K562 (cell line): ENCODE data around the gene C1QBP. TPM values are rescaled to one million over a fixed set of nuclear protein-coding genes. Genes with fewer than 3 reads are reported as not detected.

Experiments used
- ATAC-seq: fragments of 200-7000 bp; cut with Tn5 transposase; 3 replicates; pipeline ENCODE4 v1.9.1; 2020; ENCODE audit warnings: moderate library complexity
- BruUV-seq: library from RNA; stranded (reverse); fragments of 400-500 nt; replicated peaks from 2 replicates; lab custom pipeline; 2021; lab: Mats Ljungman, UMichigan
- CTCF ChIA-PET: fragments of 300-600 bp; formaldehyde crosslinking; extraction: SDS; loops from one replicate; lab custom pipeline; 2021; ENCODE audit warnings: low intra/inter-chr PET ratio; lab: Yijun Ruan, JAX
- POLR2A ChIA-PET: fragments of 300-600, 350-650 bp; sonication (Branson Sonifier 250); formaldehyde crosslinking; extraction: SDS; loops from one replicate; lab custom pipeline; 2021; ENCODE audit warnings: antibody characterized with exemption, inconsistent platforms; lab: Yijun Ruan, JAX
- DNase-seq, 4 experiments: peaks; one replicate each; pipeline versions ENCODE4 v3.0.0 to v3.0.0-alpha.2; 2011 to 2018; ENCODE audit warnings: low spot score in 3 of 4, mixed read lengths in 3 of 4; ENCODE audit errors: extremely low read depth in 1 of 4
- FAIRE-seq: peaks from 2 replicates; lab custom pipeline; 2011; peaks lifted over from hg19 to GRCh38; lab: Jason Lieb, UNC
- H2AFZ ChIP-seq: 2 replicates; pipeline ENCODE4 v1.6.0; 2011; ENCODE audit warnings: low read depth, low read length, control low read depth, inconsistent platforms
- H3K27ac ChIP-seq: fragments of 200-600 bp; 3 replicates; pipeline ENCODE4 v1.8.0; 2011; ENCODE audit warnings: low read depth, mild to moderate bottlenecking, control low read depth, inconsistent platforms, low read length, moderate library complexity, mixed read lengths; ENCODE audit errors: extremely low read depth
- H3K27me3 ChIP-seq, 2 experiments: fragments of 300-600 bp in 1 of 2; 2 replicates in 1 of 2; 3 replicates in 1 of 2; pipeline versions ENCODE4 v1.6.0 to v1.8.0; 2011; ENCODE audit warnings: inconsistent platforms in 2 of 2, low read length in 2 of 2, mild to moderate bottlenecking in 1 of 2, mixed read lengths in 1 of 2, moderate library complexity in 1 of 2; ENCODE audit not compliant: control insufficient read depth in 2 of 2, insufficient read depth in 2 of 2
- H3K36me3 ChIP-seq: fragments of 300-600 bp; 3 replicates; pipeline ENCODE4 v1.8.0; 2011; ENCODE audit warnings: mild to moderate bottlenecking, low read length, inconsistent platforms; ENCODE audit not compliant: control insufficient read depth, insufficient read depth
- H3K4me1 ChIP-seq, 2 experiments: fragments of 200-600 bp in 1 of 2; replicated peaks in 1 of 2; 2 replicates in 1 of 2; 3 replicates in 1 of 2; pipeline versions ENCODE4 v1.5.1 to v1.8.0; 2011; ENCODE audit warnings: inconsistent platforms in 2 of 2, low read length in 2 of 2, mild to moderate bottlenecking in 1 of 2, mixed read lengths in 1 of 2, moderate library complexity in 1 of 2; ENCODE audit not compliant: control insufficient read depth in 2 of 2, insufficient read depth in 2 of 2
- H3K4me2 ChIP-seq: 2 replicates; pipeline ENCODE4 v1.6.1; 2011; ENCODE audit warnings: low read length, control low read depth, inconsistent platforms, mixed read lengths; ENCODE audit not compliant: insufficient read depth
- H3K4me3 ChIP-seq: fragments of 200-600 bp; sonication (generic), shearing (Covaris generic); 2 replicates; pipeline ENCODE4 v1.5.1; 2016; ENCODE audit warnings: control low read depth, inconsistent platforms
- H3K79me2 ChIP-seq: fragments of 200-600 bp; 3 replicates; pipeline ENCODE4 v1.8.0; 2011; ENCODE audit warnings: low read length, inconsistent platforms; ENCODE audit not compliant: control insufficient read depth, insufficient read depth
- H3K9ac ChIP-seq, 2 experiments: 2 replicates each; pipeline versions ENCODE4 v1.6.0 to v1.6.1; 2011; ENCODE audit warnings: low read depth in 2 of 2, low read length in 2 of 2, control low read depth in 1 of 2, inconsistent platforms in 1 of 2, mild to moderate bottlenecking in 1 of 2, mixed read lengths in 1 of 2; ENCODE audit not compliant: insufficient read depth in 1 of 2
- H3K9me1 ChIP-seq: one replicate; pipeline ENCODE4 v1.6.0; 2011; ENCODE audit warnings: inconsistent platforms, mild to moderate bottlenecking, low read length, moderate library complexity; ENCODE audit not compliant: control insufficient read depth, insufficient read depth
- H3K9me3 ChIP-seq: replicated peaks from 2 replicates; pipeline ENCODE4 v1.5.1; 2011; ENCODE audit warnings: low read depth, low read length, inconsistent platforms; ENCODE audit not compliant: control insufficient read depth, insufficient read depth
- H4K20me1 ChIP-seq: replicated peaks from 2 replicates; pipeline ENCODE4 v1.6.1; 2011; ENCODE audit warnings: low read length, inconsistent platforms, mixed read lengths; ENCODE audit not compliant: control insufficient read depth, insufficient read depth
- EZH2 ChIP-seq: IDR thresholded peaks from 2 replicates; pipeline ENCODE4 v1.6.1; 2012; ENCODE audit warnings: low read depth, mild to moderate bottlenecking, inconsistent platforms, low read length, borderline replicate concordance
- GATA2 ChIP-seq: sonication (generic); formaldehyde crosslinking; IDR thresholded peaks from 2 replicates; pipeline ENCODE4 v1.4.0; 2020; ENCODE audit warnings: mild to moderate bottlenecking, missing genetic modification reagents
- KDM5B ChIP-seq: fragments of 200-600 bp; sonication (generic); IDR thresholded peaks from 2 replicates; pipeline ENCODE4 v1.6.1; 2012; ENCODE audit warnings: low read depth, mild to moderate bottlenecking, moderate library complexity, low read length, control low read depth, inconsistent platforms; ENCODE audit not compliant: insufficient replicate concordance
- TAF15 ChIP-seq: fragments of 200-400 bp; formaldehyde crosslinking; IDR thresholded peaks from 2 replicates; pipeline ENCODE4 v1.6.1; 2017; ENCODE audit warnings: mild to moderate bottlenecking, low read depth, low read length, moderate library complexity
- ZNF140 ChIP-seq: fragments of 250-450 bp; sonication (Bioruptor Pico); IDR thresholded peaks from 2 replicates; pipeline ENCODE4 v1.8.0; 2021; ENCODE audit warnings: moderate library complexity, mild to moderate bottlenecking, inconsistent platforms
- WGBS: fragments of 100-300 bp; shearing (Covaris generic); methylation state at CpG from one replicate; pipeline ENCODE4 v1.1.6; 2016; ENCODE audit warnings: low coverage, mixed read lengths; ENCODE audit not compliant: insufficient coverage; ENCODE audit errors: missing lambda C conversion rate; 5-methylcytosine and 5-hydroxymethylcytosine counted together
- in situ Hi-C: fragments of 300-500 bp; cut with MboI; formaldehyde crosslinking; loops from 4 replicates; pipeline ENCODE4 v1.15.0; 2018; ENCODE audit warnings: inconsistent platforms, mixed read lengths
- intact Hi-C: fragments of 100-400 bp; cut with micrococcal nuclease; formaldehyde crosslinking; loops from 2 replicates; pipeline ENCODE4 v1.14.2; 2022
- polyA plus RNA-seq, 8 experiments: library from polyadenylated mRNA; depleted of rRNA in 4 of 8; stranded (reverse) in 5 of 8; unstranded in 3 of 8; fragments of >200 nt; fragmentation: Nextera tagmentation in 2 of 8; fragmentation: Illumina TruSeq in 1 of 8; extraction: Ambion mirVana in 2 of 8; extraction: Trizol in 1 of 8; gene quantifications; 2 replicates each; pipeline versions ENCODE4 v1.2.1 to v1.2.3, GENCODE V29; 2011 to 2014; ENCODE audit warnings: inconsistent platforms in 1 of 8, missing spikeins in 1 of 8
- total RNA-seq, 7 experiments: library from RNA; depleted of rRNA in 6 of 7; stranded (reverse); fragments of >200 nt in 6 of 7; fragmentation: Illumina TruSeq in 2 of 7; extraction: Trizol in 2 of 7; gene quantifications; 2 replicates each; pipeline versions ENCODE4 v1.2.1 to v1.2.3, GENCODE V29; 2011 to 2021; ENCODE audit warnings: low replicate concordance in 1 of 7

C1QBP gene
- total and polyA plus RNA-seq, 9 of the 15 experiments (the other 6 are each of a cell fraction or from before 2014, with no cell fraction given) = 90.7 to 665 (median 414) TPM

GRCh38 chr17:5430413-5430999 lies 8.4 kb downstream of the C1QBP start:
- Histone ChIP-seq H2AFZ (no peak overlapping the region), H3K79me2 (peaks cover 13% of the 10 kb centered on the region; the same call in 2 of the 3 replicates), H3K9me3 (no peaks in the 10 kb centered on the region), H4K20me1 (no peaks in the 10 kb centered on the region), H3K27me3 (no peaks in the 10 kb centered on the region), H3K9ac (no peak overlapping the region), H3K36me3 (peaks cover 81% of the 10 kb centered on the region), H3K9me1 (no peaks in the 10 kb centered on the region), H3K4me3 (no peak overlapping the region), H3K4me2 (no peak overlapping the region), H3K27ac (no peak overlapping the region), H3K4me1 (no peaks in the 10 kb centered on the region)
- ATAC-seq (peak; percentile 14; the same call in 1 of the 3 replicates), FAIRE-seq (no peak), DNase-seq (no peak)
- POLR2A ChIA-PET = interaction anchor here (4.1 kb wide), 1 partner anchor 11 kb away, joined by 13 read pairs; the partner anchor contains the start of genes NUP88 and RPAIN
- 75% methylated on average over 2 of the region's 3 CpGs for WGBS
- CTCF ChIA-PET = no interaction called here
- intact Hi-C loops = no loop called here
- in situ Hi-C loops = no loop called here
- TF ChIP-seq TAF15 = no peak
- TF ChIP-seq EZH2 = no peak
- no peak for TF ChIP-seq ZNF140 (CRISPR knock-in tag)
- TF ChIP-seq KDM5B = no peak
- TF ChIP-seq GATA2 (CRISPR knock-in tag) = no peak
- no TSS peak for BruUV-seq
